ENCODE results near the gene PDZRN3.
A peak's percentile ranks its signal among the peaks of the same experiment; 100 is the strongest.

The PDZRN3 gene

DNA sequence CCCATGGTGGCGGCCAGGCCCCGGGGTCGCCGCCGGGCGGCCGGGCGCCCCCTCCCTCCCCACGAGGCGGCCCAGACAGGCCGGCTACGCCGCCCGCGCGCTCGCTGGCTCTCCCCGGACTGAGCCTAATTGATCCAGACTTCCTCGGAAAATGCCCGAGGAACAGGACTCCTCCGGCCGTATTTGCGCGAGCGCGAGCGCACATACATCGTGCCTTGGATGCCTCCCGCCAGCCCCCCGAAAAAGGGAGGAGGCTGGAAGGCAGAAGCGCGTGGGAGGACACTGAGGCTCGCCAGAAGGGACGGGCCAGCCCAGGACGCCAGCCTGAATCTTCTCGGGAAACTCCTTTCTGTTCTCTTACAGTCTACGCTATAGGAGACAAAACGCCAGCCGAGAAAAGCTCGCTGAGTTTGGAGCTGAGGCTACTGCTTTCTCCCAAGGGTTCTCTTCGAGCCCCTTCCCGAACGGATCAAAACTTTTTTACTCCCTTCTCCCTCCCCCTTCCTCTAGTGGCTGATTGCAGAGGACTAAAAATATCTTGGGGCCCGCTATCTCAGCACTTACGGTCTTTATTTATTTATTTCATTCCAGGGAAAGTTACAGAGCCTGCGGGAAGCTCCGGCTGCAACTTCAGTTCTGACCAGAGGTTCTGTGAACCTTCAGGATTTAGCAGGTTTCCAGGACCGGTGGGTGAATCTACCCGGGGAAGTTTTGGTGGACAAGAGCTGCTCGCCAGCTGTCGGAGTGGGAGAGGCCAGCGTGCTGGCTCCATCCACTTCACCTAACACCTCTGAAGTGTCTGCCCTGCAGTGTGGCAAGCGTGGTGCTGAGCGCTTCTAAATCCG, at the start of gene PDZRN3:
Gene PDZRN3, minus strand, starts transcription at position 121 of the 845 bp plus-strand sequence.
- no peak for TF ChIP-seq ZFX (IDR thresholded peaks at IDR 0.05)
- TF ChIP-seq, protein P1, sequence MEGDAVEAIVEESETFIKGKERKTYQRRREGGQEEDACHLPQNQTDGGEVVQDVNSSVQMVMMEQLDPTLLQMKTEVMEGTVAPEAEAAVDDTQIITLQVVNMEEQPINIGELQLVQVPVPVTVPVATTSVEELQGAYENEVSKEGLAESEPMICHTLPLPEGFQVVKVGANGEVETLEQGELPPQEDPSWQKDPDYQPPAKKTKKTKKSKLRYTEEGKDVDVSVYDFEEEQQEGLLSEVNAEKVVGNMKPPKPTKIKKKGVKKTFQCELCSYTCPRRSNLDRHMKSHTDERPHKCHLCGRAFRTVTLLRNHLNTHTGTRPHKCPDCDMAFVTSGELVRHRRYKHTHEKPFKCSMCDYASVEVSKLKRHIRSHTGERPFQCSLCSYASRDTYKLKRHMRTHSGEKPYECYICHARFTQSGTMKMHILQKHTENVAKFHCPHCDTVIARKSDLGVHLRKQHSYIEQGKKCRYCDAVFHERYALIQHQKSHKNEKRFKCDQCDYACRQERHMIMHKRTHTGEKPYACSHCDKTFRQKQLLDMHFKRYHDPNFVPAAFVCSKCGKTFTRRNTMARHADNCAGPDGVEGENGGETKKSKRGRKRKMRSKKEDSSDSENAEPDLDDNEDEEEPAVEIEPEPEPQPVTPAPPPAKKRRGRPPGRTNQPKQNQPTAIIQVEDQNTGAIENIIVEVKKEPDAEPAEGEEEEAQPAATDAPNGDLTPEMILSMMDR (conservative IDR thresholded peaks at IDR 0.05): no peak
- peak within 1 kb of the TSS; percentile 65 for H3K27ac ChIP-seq

- TF ChIP-seq, protein P1 (conservative IDR thresholded peaks at IDR 0.05): no peak
- TF ChIP-seq ZFX (IDR thresholded peaks at IDR 0.05): no peak
- no peak overlapping the region for H3K27ac ChIP-seq
Observed at GRCh38 chr3:73674280-73674679, 49.5 kb upstream of the PDZRN3 start.

GRCh38 chr3:73669260-73669659, 44.5 kb upstream of the PDZRN3 start:
- no peak for TF ChIP-seq ZFX (IDR thresholded peaks at IDR 0.05)
- TF ChIP-seq, protein P1 (conservative IDR thresholded peaks at IDR 0.05): no peak
- H3K27ac ChIP-seq: no peak overlapping the region

DNA sequence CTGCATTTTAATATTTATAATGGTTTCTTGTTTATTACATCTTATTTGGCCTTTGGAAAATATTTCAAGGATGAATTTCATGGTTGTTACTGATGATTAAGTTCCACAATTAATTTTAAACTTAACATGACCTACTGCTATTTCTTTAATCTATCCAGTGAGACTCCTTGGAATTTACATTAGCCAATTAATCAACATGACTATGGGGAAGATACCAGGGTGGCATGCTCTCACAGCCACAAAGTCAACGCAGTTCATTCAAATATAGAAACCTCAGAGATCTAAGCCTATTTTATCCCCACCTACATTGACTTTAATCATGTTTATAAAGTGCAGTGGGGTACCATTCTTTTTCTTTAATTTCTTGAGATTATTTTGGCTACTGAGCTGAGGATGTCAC, 43.6 kb upstream of the PDZRN3 start:
- TF ChIP-seq, protein P1 (conservative IDR thresholded peaks at IDR 0.05): no peak
- TF ChIP-seq ZFX (IDR thresholded peaks at IDR 0.05): no peak
- H3K27ac ChIP-seq: no peak overlapping the region

DNA sequence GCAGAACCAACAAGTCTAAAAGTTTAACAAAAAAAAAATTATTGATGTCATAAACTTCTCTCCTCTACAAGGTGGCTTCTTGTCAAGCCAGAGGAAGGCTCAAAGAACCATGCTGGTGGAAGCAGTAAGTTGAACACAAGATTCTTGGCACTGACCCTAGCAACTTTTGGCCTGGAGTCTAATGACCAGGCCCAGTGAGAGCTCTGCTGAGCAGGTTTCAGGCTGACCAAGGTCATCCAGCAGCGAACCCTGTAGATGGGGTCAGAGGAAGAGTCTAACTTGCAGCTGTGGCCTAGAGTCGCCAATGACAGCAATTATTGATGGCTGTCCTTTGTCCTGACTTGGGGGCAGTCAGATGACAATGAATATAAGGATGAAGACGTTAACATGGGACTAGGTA, 43.1 kb upstream of the PDZRN3 start:
- TF ChIP-seq, protein P1 (conservative IDR thresholded peaks at IDR 0.05): no peak
- no peak for TF ChIP-seq ZFX (IDR thresholded peaks at IDR 0.05)
- H3K27ac ChIP-seq: no peak overlapping the region

DNA sequence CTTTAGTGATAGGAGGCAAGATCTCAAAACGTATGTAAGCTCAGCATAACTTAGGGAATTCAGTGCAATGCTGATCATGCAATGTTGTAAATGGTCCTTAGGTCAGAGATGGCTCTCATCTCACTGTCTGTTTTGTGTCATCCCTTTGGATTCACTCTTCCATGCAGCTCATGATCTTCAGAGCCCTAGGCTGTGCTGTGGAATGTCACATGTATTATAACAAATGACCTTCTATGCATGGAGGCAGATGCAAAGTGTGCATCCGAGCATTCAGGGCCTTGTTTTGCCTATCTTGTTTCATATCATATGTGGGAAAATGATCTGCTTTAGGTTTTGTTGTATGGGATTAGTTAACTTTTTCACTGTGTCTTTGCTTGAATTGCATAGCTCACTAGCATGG, 40.5 kb upstream of the PDZRN3 start:
- H3K27ac ChIP-seq: no peak overlapping the region
- TF ChIP-seq ZFX (IDR thresholded peaks at IDR 0.05): no peak
- TF ChIP-seq, protein P1 (conservative IDR thresholded peaks at IDR 0.05): no peak

- no peak overlapping the region for H3K27ac ChIP-seq
- TF ChIP-seq, protein P1 (conservative IDR thresholded peaks at IDR 0.05): no peak
- TF ChIP-seq ZFX (IDR thresholded peaks at IDR 0.05): no peak
Observed at GRCh38 chr3:73664389-73664788, 39.6 kb upstream of the PDZRN3 start.
